CD4-positive, alpha-beta memory T cell (primary cell): Measurements from ENCODE around the gene CDK6. TPM values are rescaled to one million over a fixed set of nuclear protein-coding genes. Genes with fewer than 3 reads are reported as not detected.

Experiments used
- CTCF ChIA-PET: fragments of 350-600 bp; sonication (Branson Sonifier 250); formaldehyde crosslinking; loops from one replicate; lab custom pipeline; 2021; ENCODE audit warnings: inconsistent platforms; ENCODE audit not compliant: partially characterized antibody; lab: Charles Lee
- POLR2A ChIA-PET: fragments of 350-600 bp; sonication (Branson Sonifier 250); formaldehyde crosslinking; loops from one replicate; lab custom pipeline; 2021; ENCODE audit not compliant: partially characterized antibody; lab: Charles Lee
- DNase-seq, 5 donors: peaks; one replicate each; pipeline versions ENCODE4 v3.0.0 to v3.0.0-alpha.2; 2020 to 2022; ENCODE audit warnings: mixed read lengths in 1 of 5
- H3K27ac ChIP-seq: one replicate; pipeline ENCODE4 v1.7.0; 2013; ENCODE audit warnings: low read depth, low read length
- H3K27me3 ChIP-seq: 2 replicates; pipeline ENCODE4 v1.7.0; 2013; ENCODE audit warnings: mild to moderate bottlenecking, low read length, moderate library complexity; ENCODE audit not compliant: insufficient read depth
- H3K36me3 ChIP-seq: 2 replicates; pipeline ENCODE4 v1.7.0; 2013; ENCODE audit warnings: mild to moderate bottlenecking, low read length, moderate library complexity; ENCODE audit not compliant: insufficient read depth
- H3K4me1 ChIP-seq: 2 replicates; pipeline ENCODE4 v1.7.0; 2013; ENCODE audit warnings: mild to moderate bottlenecking, low read length, moderate library complexity; ENCODE audit not compliant: insufficient read depth
- H3K4me3 ChIP-seq, 2 donors: one replicate each; pipeline ENCODE4 v1.7.0; 2013; ENCODE audit warnings: low read length in 2 of 2, mild to moderate bottlenecking in 1 of 2
- H3K9me3 ChIP-seq, 2 donors: one replicate each; pipeline ENCODE4 v1.7.0; 2013; ENCODE audit warnings: low read length in 2 of 2, control low read depth in 1 of 2; ENCODE audit not compliant: control insufficient read depth in 1 of 2
- H3K27ac Mint-ChIP-seq, 7 donors: one replicate each; pipeline ENCODE4 v1.8.0; 2020 to 2021; ENCODE audit warnings: mixed read lengths in 7 of 7, mild to moderate bottlenecking in 6 of 7, inconsistent platforms in 3 of 7, moderate library complexity in 3 of 7
- H3K27me3 Mint-ChIP-seq, 2 donors: one replicate each; pipeline ENCODE4 v1.8.0; 2020 to 2021; ENCODE audit warnings: mixed read lengths in 2 of 2
- H3K36me3 Mint-ChIP-seq, 2 donors: one replicate each; pipeline ENCODE4 v1.8.0; 2020 to 2021; ENCODE audit warnings: mixed read lengths in 2 of 2, inconsistent platforms in 1 of 2, mild to moderate bottlenecking in 1 of 2
- H3K4me1 Mint-ChIP-seq, 4 donors: one replicate each; pipeline ENCODE4 v1.8.0; 2020 to 2021; ENCODE audit warnings: mixed read lengths in 4 of 4, mild to moderate bottlenecking in 1 of 4
- H3K4me3 Mint-ChIP-seq, 8 donors: one replicate each; pipeline ENCODE4 v1.8.0; 2020 to 2021; ENCODE audit warnings: mixed read lengths in 8 of 8, mild to moderate bottlenecking in 7 of 8, moderate library complexity in 6 of 8, inconsistent platforms in 3 of 8
- H3K9me3 Mint-ChIP-seq, 8 donors: one replicate each; pipeline ENCODE4 v1.8.0; 2020 to 2021; ENCODE audit warnings: mixed read lengths in 8 of 8, mild to moderate bottlenecking in 5 of 8, inconsistent platforms in 3 of 8, moderate library complexity in 1 of 8
- intact Hi-C: fragments of 100-400 bp; cut with micrococcal nuclease; formaldehyde crosslinking; loops from one replicate; pipeline ENCODE4 v1.15.1; 2023
- polyA plus RNA-seq, 2 donors: library from polyadenylated mRNA; unstranded; fragments of 300-500 nt; fragmentation: Illumina TruSeq; gene quantifications; one replicate each; pipeline ENCODE4 v1.2.3, GENCODE V29; 2021
- total RNA-seq, 2 experiments: library from RNA; stranded (reverse); gene quantifications; one replicate each; pipeline ENCODE4 v1.2.3, GENCODE V29; 2021

Gene CDK6
- total and polyA plus RNA-seq, 4 experiments from 2014 or later: 18.4 to 23.6 (median 21.1) TPM

GRCh38 chr7:92647652-92648051 is 188.7 kb downstream of the CDK6 start:
- H3K27me3 Mint-ChIP-seq: no peaks in the 10 kb centered on the region
- H3K4me3 Mint-ChIP-seq: no peak overlapping the region
- Histone ChIP-seq H3K9me3 (no peaks in the 10 kb centered on the region), H3K36me3 (no peaks in the 10 kb centered on the region), H3K4me3 (no peak overlapping the region), H3K4me1 (peaks cover 18% of the 10 kb centered on the region), H3K27ac (no peak overlapping the region), H3K27me3 (no peaks in the 10 kb centered on the region)
- peaks cover 32 to 57% (median 41%) of the 10 kb centered on the region in 4 donors for H3K4me1 Mint-ChIP-seq
- peaks cover 0 to 2% (median 0%) of the 10 kb centered on the region in 8 donors for H3K9me3 Mint-ChIP-seq
- POLR2A ChIA-PET: no interaction called here
- peak overlapping the region in 4 of 7 donors; percentile 3 to 87 (median 14) for H3K27ac Mint-ChIP-seq
- no peak for DNase-seq
- H3K36me3 Mint-ChIP-seq: peaks cover 0 to 4% of the 10 kb centered on the region in 2 donors
- intact Hi-C loops: no loop called here
- CTCF ChIA-PET: no interaction called here

- H3K4me3 ChIP-seq: no peak overlapping the region
- DNase-seq: no peak
- no peaks in the 10 kb centered on the region for H3K36me3 ChIP-seq
- Mint-ChIP-seq H3K27me3 (no peaks in the 10 kb centered on the region), H3K36me3 (peaks cover 0 to 4% of the 10 kb centered on the region in 2 donors), H3K4me1 (peaks cover 35 to 62% (median 44%) of the 10 kb centered on the region in 4 donors), H3K27ac (peak overlapping the region in 5 of 7 donors; percentile 37 to 87 (median 54)), H3K9me3 (peaks cover 0 to 2% (median 0%) of the 10 kb centered on the region in 8 donors), H3K4me3 (no peak overlapping the region)
- intact Hi-C loops: no loop called here
- H3K4me1 ChIP-seq: peaks cover 23% of the 10 kb centered on the region
- CTCF ChIA-PET: no interaction called here
- POLR2A ChIA-PET: no interaction called here
- no peaks in the 10 kb centered on the region for H3K27me3 ChIP-seq
- no peaks in the 10 kb centered on the region for H3K9me3 ChIP-seq
- H3K27ac ChIP-seq: no peak overlapping the region
These were observed 189.3 kb downstream of the CDK6 start for GRCh38 chr7:92647011-92647625.

GRCh38 chr7:92645114-92646061 is 191.0 kb downstream of the CDK6 start:
- Mint-ChIP-seq H3K4me1 (peaks cover 44 to 78% (median 54%) of the 10 kb centered on the region in 4 donors), H3K27me3 (no peaks in the 10 kb centered on the region), H3K4me3 (peak overlapping the region in 5 of 8 donors; percentile 4 to 53 (median 19)), H3K27ac (peak overlapping the region in 6 of 7 donors; percentile 19 to 86 (median 62)), H3K36me3 (peaks cover 0 to 4% of the 10 kb centered on the region in 2 donors), H3K9me3 (peaks cover 0 to 2% (median 0%) of the 10 kb centered on the region in 8 donors)
- H3K36me3 ChIP-seq: no peaks in the 10 kb centered on the region
- no peaks in the 10 kb centered on the region for H3K9me3 ChIP-seq
- intact Hi-C loops: no loop called here
- H3K27me3 ChIP-seq: no peaks in the 10 kb centered on the region
- ChIA-PET POLR2A (no interaction called here), CTCF (interaction anchor here (0.6 to 5.3 kb wide), 3 partner anchors 13 to 197 kb away, joined by 3 to 26 read pairs (median 4); no protein-coding TSS in a partner anchor)
- no peak for DNase-seq
- no peak overlapping the region for H3K4me3 ChIP-seq
- H3K27ac ChIP-seq: no peak overlapping the region
- peaks cover 31% of the 10 kb centered on the region for H3K4me1 ChIP-seq

GRCh38 chr7:92644406-92645113 is 191.8 kb downstream of the CDK6 start:
- H3K36me3 ChIP-seq: no peaks in the 10 kb centered on the region
- H3K27ac ChIP-seq: no peak overlapping the region
- ChIA-PET CTCF (interaction anchor here (0.6 to 5.3 kb wide), 5 partner anchors 8 to 198 kb away, joined by 3 to 26 read pairs (median 4); no protein-coding TSS in a partner anchor), POLR2A (no interaction called here)
- no peaks in the 10 kb centered on the region for H3K27me3 Mint-ChIP-seq
- no peak overlapping the region for H3K4me3 Mint-ChIP-seq
- H3K4me3 ChIP-seq: no peak overlapping the region
- peaks cover 39% of the 10 kb centered on the region for H3K4me1 ChIP-seq
- peaks cover 0 to 4% of the 10 kb centered on the region in 2 donors for H3K36me3 Mint-ChIP-seq
- intact Hi-C loops: loop anchor here (5.0 kb wide), 1 partner anchor 38 kb away; no protein-coding TSS in a partner anchor
- DNase-seq: no peak
- H3K9me3 ChIP-seq: no peaks in the 10 kb centered on the region
- no peaks in the 10 kb centered on the region for H3K27me3 ChIP-seq
- peaks cover 0 to 2% (median 0%) of the 10 kb centered on the region in 8 donors for H3K9me3 Mint-ChIP-seq
- H3K27ac Mint-ChIP-seq: peak overlapping the region in 6 of 7 donors; percentile 33 to 81 (median 48)
- peaks cover 50 to 79% (median 59%) of the 10 kb centered on the region in 4 donors for H3K4me1 Mint-ChIP-seq

- Mint-ChIP-seq H3K27ac (peak overlapping the region in 5 of 7 donors; percentile 2 to 75 (median 39)), H3K9me3 (peaks cover 0 to 2% (median 0%) of the 10 kb centered on the region in 8 donors), H3K4me3 (peak overlapping the region in 1 of 8 donors; percentile 25), H3K36me3 (peaks cover 0 to 4% of the 10 kb centered on the region in 2 donors), H3K27me3 (no peaks in the 10 kb centered on the region), H3K4me1 (peaks cover 56 to 82% (median 65%) of the 10 kb centered on the region in 4 donors)
- intact Hi-C loops: loop anchor here (5.0 kb wide), 1 partner anchor 38 kb away; no protein-coding TSS in a partner anchor
- CTCF ChIA-PET: interaction anchor here (0.6 to 5.3 kb wide), 4 partner anchors 9 to 53 kb away, joined by 4 to 26 read pairs (median 8); no protein-coding TSS in a partner anchor
- DNase-seq: no peak
- H3K9me3 ChIP-seq: no peaks in the 10 kb centered on the region
- POLR2A ChIA-PET: no interaction called here
- H3K27ac ChIP-seq: no peak overlapping the region
- no peak overlapping the region for H3K4me3 ChIP-seq
- H3K27me3 ChIP-seq: no peaks in the 10 kb centered on the region
- no peaks in the 10 kb centered on the region for H3K36me3 ChIP-seq
- H3K4me1 ChIP-seq: peaks cover 47% of the 10 kb centered on the region
These were observed 192.6 kb downstream of the CDK6 start for GRCh38 chr7:92643821-92644220.

GRCh38 chr7:92641921-92642511 is 194.4 kb downstream of the CDK6 start:
- Histone ChIP-seq H3K9me3 (no peaks in the 10 kb centered on the region), H3K27me3 (no peaks in the 10 kb centered on the region), H3K27ac (peak overlapping the region; percentile 48), H3K4me1 (peaks cover 44% of the 10 kb centered on the region), H3K36me3 (no peaks in the 10 kb centered on the region), H3K4me3 (no peak overlapping the region)
- Mint-ChIP-seq H3K36me3 (peaks cover 0 to 4% of the 10 kb centered on the region in 2 donors), H3K4me1 (peaks cover 46 to 77% (median 58%) of the 10 kb centered on the region in 4 donors), H3K27me3 (no peaks in the 10 kb centered on the region), H3K9me3 (no peaks in the 10 kb centered on the region), H3K4me3 (peak overlapping the region; percentile 23 to 75 (median 60)), H3K27ac (peak overlapping the region; percentile 86 to 95 (median 92))
- POLR2A ChIA-PET: interaction anchor here (0.6 to 1.0 kb wide), 2 partner anchors 10 to 48 kb away, joined by 5 to 9 read pairs; no protein-coding TSS in a partner anchor
- peak in 1 of 5 donors; percentile 72 for DNase-seq
- intact Hi-C loops: loop anchor here (1.0 to 5.0 kb wide), 2 partner anchors 9 to 40 kb away; no protein-coding TSS in a partner anchor
- CTCF ChIA-PET: interaction anchor here (1.0 to 5.3 kb wide), 4 partner anchors 10 to 27 kb away, joined by 3 to 26 read pairs (median 6); no protein-coding TSS in a partner anchor
